Fibroblast of villous mesenchyme (primary cell): ENCODE measurements around the gene AFF1. TPM values are rescaled to one million over a fixed set of nuclear protein-coding genes. Genes with fewer than 3 reads are reported as not detected.

Experiments used
- DNase-seq: peaks from one replicate; pipeline ENCODE4 v3.0.0-alpha.2; 2010; ENCODE audit warnings: low read depth
- H3K4me3 ChIP-seq: 2 replicates; pipeline ENCODE4 v1.5.1; 2011; ENCODE audit warnings: low read depth, mild to moderate bottlenecking, low read length
- CTCF ChIP-seq: IDR thresholded peaks from 2 replicates; pipeline ENCODE4 v1.5.1; 2012; ENCODE audit warnings: low read depth, mild to moderate bottlenecking, low read length; ENCODE audit not compliant: insufficient read depth
- total RNA-seq: library from RNA; depleted of rRNA; stranded (reverse); fragments of >200 nt; gene quantifications from 2 replicates; pipeline ENCODE4 v1.2.3, GENCODE V29; 2012

Gene AFF1
- total RNA-seq, 1 donor, result 34.1 TPM

- DNase-seq, result peak; percentile 80
- no peak for TF ChIP-seq CTCF
- H3K4me3 ChIP-seq, result no peak overlapping the region
Measured at GRCh38 chr4:87151730-87152129, 216.9 kb downstream of the AFF1 start.

- H3K4me3 ChIP-seq, result no peak overlapping the region
- TF ChIP-seq CTCF, result no peak
- DNase-seq, result peak; percentile 12
Measured at GRCh38 chr4:87152310-87153041, 217.7 kb downstream of the AFF1 start.

GRCh38 chr4:87153078-87153870 lies 218.5 kb downstream of the AFF1 start:
- no peak overlapping the region for H3K4me3 ChIP-seq
- TF ChIP-seq CTCF, result no peak
- DNase-seq, result no peak

- no peak for TF ChIP-seq CTCF
- no peak overlapping the region for H3K4me3 ChIP-seq
- no peak for DNase-seq
Measured at GRCh38 chr4:87165892-87166291, 231.1 kb downstream of the AFF1 start.

GRCh38 chr4:87166296-87166854 lies 231.6 kb downstream of the AFF1 start:
- TF ChIP-seq CTCF, result no peak
- DNase-seq, result no peak

GRCh38 chr4:87171944-87172343 lies 237.1 kb downstream of the AFF1 start:
- TF ChIP-seq CTCF, result no peak
- DNase-seq, result no peak
- no peak overlapping the region for H3K4me3 ChIP-seq

More at GRCh38 chr4:87166296-87166854, 231.6 kb downstream of the AFF1 start:
- H3K4me3 ChIP-seq, result no peak overlapping the region
